GM12878 (cell line): ENCODE results near the gene SEC14L1.

Source experiments
- CBFB ChIP-seq: IDR thresholded peaks from 2 replicates; pipeline ENCODE4 v1.6.1; 2016; ENCODE audit warnings: antibody characterized with exemption, low read depth
- CTCF ChIP-seq, 3 experiments: IDR thresholded peaks in 2 of 3; conservative IDR thresholded peaks in 1 of 3; 2 replicates each; pipeline ENCODE4 v1.5.1; 2011; ENCODE audit warnings: low read depth in 3 of 3, low read length in 3 of 3, mild to moderate bottlenecking in 3 of 3, control low read depth in 2 of 3, moderate library complexity in 2 of 3, inconsistent platforms in 1 of 3, mixed read lengths in 1 of 3; ENCODE audit not compliant: control insufficient read depth in 2 of 3, insufficient read depth in 1 of 3; ENCODE audit errors: extremely low read depth in 1 of 3
- EGR1 ChIP-seq, 2 experiments: IDR thresholded peaks; 1 replicate in 1 of 2; 2 replicates in 1 of 2; pipeline ENCODE4 v1.6.1; 2011 to 2012; ENCODE audit warnings: low read depth in 2 of 2, low read length in 2 of 2, borderline replicate concordance in 1 of 2, mild to moderate bottlenecking in 1 of 2, moderate library complexity in 1 of 2
- ESRRA ChIP-seq: IDR thresholded peaks from 2 replicates; pipeline ENCODE4 v1.6.1; 2012; ENCODE audit warnings: mild to moderate bottlenecking, low read length, improper control_type of control experiment
- ETV6 ChIP-seq, 2 experiments: fragments of 450-650 bp in 1 of 2; IDR thresholded peaks in 1 of 2; conservative IDR thresholded peaks in 1 of 2; 2 replicates each; pipeline ENCODE4 v1.6.1; 2014; ENCODE audit warnings: antibody characterized with exemption in 1 of 2, borderline replicate concordance in 1 of 2, low read depth in 1 of 2, mild to moderate bottlenecking in 1 of 2, moderate library complexity in 1 of 2
- EZH2 ChIP-seq: IDR thresholded peaks from 2 replicates; pipeline ENCODE4 v1.6.1; 2012; ENCODE audit warnings: low read depth, mild to moderate bottlenecking, control low read depth, inconsistent platforms, low read length, borderline replicate concordance; ENCODE audit not compliant: control insufficient read depth
- FOXM1 ChIP-seq: IDR thresholded peaks from 2 replicates; pipeline ENCODE4 v1.6.1; 2012; ENCODE audit warnings: low read depth, mild to moderate bottlenecking, inconsistent platforms, low read length, moderate library complexity
- GABPA ChIP-seq: IDR thresholded peaks from 2 replicates; pipeline ENCODE4 v1.6.1; 2014; ENCODE audit warnings: antibody characterized with exemption, low read depth, mild to moderate bottlenecking, inconsistent platforms
- HDAC2 ChIP-seq: fragments of 200-600 bp; sonication (generic); IDR thresholded peaks from 2 replicates; pipeline ENCODE4 v1.6.1; 2017
- NRF1 ChIP-seq: conservative IDR thresholded peaks from 2 replicates; pipeline ENCODE4 v1.6.1; 2011; ENCODE audit warnings: mild to moderate bottlenecking, low read depth, low read length, improper control_type of control experiment
- RBBP5 ChIP-seq: fragments of 200-600 bp; sonication (generic); conservative IDR thresholded peaks from 2 replicates; pipeline ENCODE4 v1.6.1; 2016
- TF ChIP-seq, protein P1 (sequence below): IDR thresholded peaks from 2 replicates; pipeline ENCODE4 v1.6.1; 2011; ENCODE audit warnings: low read depth, low read length, improper control_type of control experiment, borderline replicate concordance
- TF ChIP-seq, protein P2 (sequence below): IDR thresholded peaks from 2 replicates; pipeline ENCODE4 v1.6.1; 2012; ENCODE audit warnings: low read depth, low read length, improper control_type of control experiment

GRCh38 chr17:77182205-77183172 lies 41.7 kb downstream of the SEC14L1 start:
- TF ChIP-seq, protein P1, sequence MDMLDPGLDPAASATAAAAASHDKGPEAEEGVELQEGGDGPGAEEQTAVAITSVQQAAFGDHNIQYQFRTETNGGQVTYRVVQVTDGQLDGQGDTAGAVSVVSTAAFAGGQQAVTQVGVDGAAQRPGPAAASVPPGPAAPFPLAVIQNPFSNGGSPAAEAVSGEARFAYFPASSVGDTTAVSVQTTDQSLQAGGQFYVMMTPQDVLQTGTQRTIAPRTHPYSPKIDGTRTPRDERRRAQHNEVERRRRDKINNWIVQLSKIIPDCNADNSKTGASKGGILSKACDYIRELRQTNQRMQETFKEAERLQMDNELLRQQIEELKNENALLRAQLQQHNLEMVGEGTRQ = no peak
- TF ChIP-seq NRF1 = no peak
- no peak for TF ChIP-seq EZH2
- peak in 1 of 2 experiments; percentile 87; a peak in 2 of 3 replicates for TF ChIP-seq EGR1 (IDR thresholded peaks at IDR 0.05; ENCODE audit: borderline replicate concordance in 1 of 2, low read depth in 2 of 2, low read length in 2 of 2)
- no peak for TF ChIP-seq CTCF (IDR thresholded peaks at IDR 0.05 in 2 of 3, conservative IDR thresholded peaks at IDR 0.05 in 1 of 3; ENCODE audit: control insufficient read depth in 2 of 3, extremely low read depth in 1 of 3, insufficient read depth in 1 of 3, low read depth in 3 of 3, low read length in 3 of 3)
- TF ChIP-seq RBBP5 = no peak
- no peak for TF ChIP-seq ESRRA
- no peak for TF ChIP-seq HDAC2
- TF ChIP-seq FOXM1 = no peak
- TF ChIP-seq, protein P2, sequence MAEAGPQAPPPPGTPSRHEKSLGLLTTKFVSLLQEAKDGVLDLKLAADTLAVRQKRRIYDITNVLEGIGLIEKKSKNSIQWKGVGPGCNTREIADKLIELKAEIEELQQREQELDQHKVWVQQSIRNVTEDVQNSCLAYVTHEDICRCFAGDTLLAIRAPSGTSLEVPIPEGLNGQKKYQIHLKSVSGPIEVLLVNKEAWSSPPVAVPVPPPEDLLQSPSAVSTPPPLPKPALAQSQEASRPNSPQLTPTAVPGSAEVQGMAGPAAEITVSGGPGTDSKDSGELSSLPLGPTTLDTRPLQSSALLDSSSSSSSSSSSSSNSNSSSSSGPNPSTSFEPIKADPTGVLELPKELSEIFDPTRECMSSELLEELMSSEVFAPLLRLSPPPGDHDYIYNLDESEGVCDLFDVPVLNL = no peak
- TF ChIP-seq CBFB = no peak
- TF ChIP-seq ETV6 (conservative IDR thresholded peaks at IDR 0.05 in 1 of 2, IDR thresholded peaks at IDR 0.05 in 1 of 2; ENCODE audit: borderline replicate concordance in 1 of 2, low read depth in 1 of 2) = peak in 1 of 2 experiments; percentile 89; a peak in 2 of 4 replicates
- 0 out of 2 replicates have a peak, but pooled peaks have one; percentile 15 for TF ChIP-seq GABPA
